HL-60 (cell line): ENCODE measurements around the gene SERPINB13.

Source experiments
- POLR2AphosphoS5 ChIP-seq: IDR thresholded peaks from 2 replicates; pipeline ENCODE4 v1.6.1; 2012; ENCODE audit warnings: low read depth
- TF ChIP-seq, protein P1 (sequence below): IDR thresholded peaks from one replicate; pipeline ENCODE4 v1.5.1; 2011; ENCODE audit warnings: low read length, control low read depth, inconsistent platforms; ENCODE audit not compliant: insufficient read depth

DNA sequence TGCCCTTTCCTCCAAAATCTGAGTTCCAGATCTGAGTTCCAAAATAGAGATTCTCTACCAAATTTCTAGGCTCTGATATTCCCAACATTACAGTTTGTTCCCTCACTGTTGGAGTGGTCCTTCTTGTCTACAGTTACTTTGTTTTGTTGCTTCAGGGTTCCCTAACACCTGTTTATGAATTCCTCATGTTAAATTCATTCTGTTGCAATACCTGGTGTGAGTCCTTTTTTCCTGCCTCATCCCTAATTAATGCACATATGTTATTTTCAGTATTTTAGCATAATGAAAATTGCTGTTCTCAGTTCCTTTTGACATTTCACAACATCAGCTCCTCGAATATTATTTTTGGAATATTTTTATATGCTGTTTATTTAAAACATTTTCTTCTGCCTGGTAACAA, 16.2 kb downstream of the SERPINB13 start:
- TF ChIP-seq, protein P1, sequence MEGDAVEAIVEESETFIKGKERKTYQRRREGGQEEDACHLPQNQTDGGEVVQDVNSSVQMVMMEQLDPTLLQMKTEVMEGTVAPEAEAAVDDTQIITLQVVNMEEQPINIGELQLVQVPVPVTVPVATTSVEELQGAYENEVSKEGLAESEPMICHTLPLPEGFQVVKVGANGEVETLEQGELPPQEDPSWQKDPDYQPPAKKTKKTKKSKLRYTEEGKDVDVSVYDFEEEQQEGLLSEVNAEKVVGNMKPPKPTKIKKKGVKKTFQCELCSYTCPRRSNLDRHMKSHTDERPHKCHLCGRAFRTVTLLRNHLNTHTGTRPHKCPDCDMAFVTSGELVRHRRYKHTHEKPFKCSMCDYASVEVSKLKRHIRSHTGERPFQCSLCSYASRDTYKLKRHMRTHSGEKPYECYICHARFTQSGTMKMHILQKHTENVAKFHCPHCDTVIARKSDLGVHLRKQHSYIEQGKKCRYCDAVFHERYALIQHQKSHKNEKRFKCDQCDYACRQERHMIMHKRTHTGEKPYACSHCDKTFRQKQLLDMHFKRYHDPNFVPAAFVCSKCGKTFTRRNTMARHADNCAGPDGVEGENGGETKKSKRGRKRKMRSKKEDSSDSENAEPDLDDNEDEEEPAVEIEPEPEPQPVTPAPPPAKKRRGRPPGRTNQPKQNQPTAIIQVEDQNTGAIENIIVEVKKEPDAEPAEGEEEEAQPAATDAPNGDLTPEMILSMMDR = no peak
- no peak for TF ChIP-seq POLR2AphosphoS5
